Measurements from ENCODE around the gene ABHD17A. TPM values are rescaled to one million over a fixed set of nuclear protein-coding genes. Genes with fewer than 3 reads are reported as not detected.

ABHD17A gene
- total and polyA plus RNA-seq, 2 donors (not counting 1 experiment from before 2014, with no cell fraction given): 23.0 to 74.5 TPM

DNA sequence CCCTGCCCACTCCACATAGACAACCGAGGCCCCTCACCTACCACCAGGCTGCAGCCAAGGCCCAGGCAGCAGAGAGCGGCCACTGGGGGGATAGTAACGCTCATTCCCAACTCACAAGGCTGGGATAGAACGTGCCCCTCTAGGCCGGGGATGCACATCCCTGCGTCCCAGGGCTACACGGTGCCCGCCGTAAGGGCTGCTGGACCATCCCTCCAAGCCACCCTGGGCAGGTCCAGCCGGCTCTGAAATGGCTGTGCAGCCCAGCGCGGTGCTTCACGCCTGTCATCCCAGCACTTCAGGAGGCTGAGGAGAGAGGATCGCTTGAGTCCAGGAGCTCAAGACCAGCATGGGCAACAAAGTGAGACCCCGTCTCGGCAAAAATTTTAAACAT lies 40.2 kb downstream of the ABHD17A start:
- H3K36me3 ChIP-seq (ENCODE audit: control insufficient read depth, insufficient read depth, low read length): peaks cover 9% of the 10 kb centered on the region
- no peak overlapping the region for H2AFZ ChIP-seq (ENCODE audit: low read length)
- H3K4me2 ChIP-seq (ENCODE audit: extremely low read depth, insufficient read depth, low read length): no peak overlapping the region
- H4K20me1 ChIP-seq (ENCODE audit: control insufficient read depth, extremely low read depth, insufficient read depth, low read length): no peaks in the 10 kb centered on the region
- peaks cover 78% of the 10 kb centered on the region for H3K79me2 ChIP-seq (ENCODE audit: control insufficient read depth, insufficient read depth, low read length)
- no peaks in the 10 kb centered on the region for H3K9me3 ChIP-seq (ENCODE audit: control insufficient read depth, insufficient read depth, low read depth, low read length)
- H3K9ac ChIP-seq (ENCODE audit: insufficient read depth, low read length): no peak overlapping the region
- H3K4me1 ChIP-seq (ENCODE audit: control insufficient read depth, extremely low read depth, insufficient read depth, low read length): peaks cover 5% of the 10 kb centered on the region
- no peak overlapping the region for H3K27ac ChIP-seq (ENCODE audit: insufficient read depth, low read length)
- no peak for TF ChIP-seq CTCF (conservative IDR thresholded peaks at IDR 0.05 in 1 of 2, IDR thresholded peaks at IDR 0.05 in 1 of 2; ENCODE audit: low read depth in 1 of 2, low read length in 2 of 2)
- TF ChIP-seq EZH2 (IDR thresholded peaks at IDR 0.05; ENCODE audit: low read length, missing control alignments): no peak
- H3K27me3 ChIP-seq (ENCODE audit: control insufficient read depth, insufficient read depth, low read length): no peaks in the 10 kb centered on the region
- no peak for DNase-seq (ENCODE audit: low read depth in 2 of 2)
- no peak overlapping the region for H3K4me3 ChIP-seq (replicated peaks in 1 of 4; ENCODE audit: control extremely low read depth in 1 of 4, insufficient read depth in 1 of 4, low read depth in 3 of 4, low read length in 4 of 4)

GRCh38 chr19:1844513-1845124 lies 40.7 kb downstream of the ABHD17A start:
- Histone ChIP-seq H3K4me1 (ENCODE audit: control insufficient read depth, extremely low read depth, insufficient read depth, low read length) (peaks cover 5% of the 10 kb centered on the region), H3K36me3 (ENCODE audit: control insufficient read depth, insufficient read depth, low read length) (peaks cover 9% of the 10 kb centered on the region), H4K20me1 (ENCODE audit: control insufficient read depth, extremely low read depth, insufficient read depth, low read length) (no peaks in the 10 kb centered on the region), H3K4me3 (replicated peaks in 1 of 4; ENCODE audit: control extremely low read depth in 1 of 4, insufficient read depth in 1 of 4, low read depth in 3 of 4, low read length in 4 of 4) (no peak overlapping the region), H3K9ac (ENCODE audit: insufficient read depth, low read length) (no peak overlapping the region), H3K9me3 (ENCODE audit: control insufficient read depth, insufficient read depth, low read depth, low read length) (no peaks in the 10 kb centered on the region), H3K27ac (ENCODE audit: insufficient read depth, low read length) (no peak overlapping the region), H2AFZ (ENCODE audit: low read length) (no peak overlapping the region), H3K4me2 (ENCODE audit: extremely low read depth, insufficient read depth, low read length) (no peak overlapping the region), H3K79me2 (ENCODE audit: control insufficient read depth, insufficient read depth, low read length) (peaks cover 83% of the 10 kb centered on the region), H3K27me3 (ENCODE audit: control insufficient read depth, insufficient read depth, low read length) (no peaks in the 10 kb centered on the region)
- DNase-seq (ENCODE audit: low read depth in 2 of 2): no peak
- TF ChIP-seq EZH2 (IDR thresholded peaks at IDR 0.05; ENCODE audit: low read length, missing control alignments) (no peak), CTCF (conservative IDR thresholded peaks at IDR 0.05 in 1 of 2, IDR thresholded peaks at IDR 0.05 in 1 of 2; ENCODE audit: low read depth in 1 of 2, low read length in 2 of 2) (no peak)

GRCh38 chr19:1843646-1844394 lies 41.5 kb downstream of the ABHD17A start:
- TF ChIP-seq CTCF (conservative IDR thresholded peaks at IDR 0.05 in 1 of 2, IDR thresholded peaks at IDR 0.05 in 1 of 2; ENCODE audit: low read depth in 1 of 2, low read length in 2 of 2): no peak
- TF ChIP-seq EZH2 (IDR thresholded peaks at IDR 0.05; ENCODE audit: low read length, missing control alignments): no peak
- Histone ChIP-seq H3K36me3 (ENCODE audit: control insufficient read depth, insufficient read depth, low read length) (peaks cover 9% of the 10 kb centered on the region), H3K27ac (ENCODE audit: insufficient read depth, low read length) (no peak overlapping the region), H3K4me2 (ENCODE audit: extremely low read depth, insufficient read depth, low read length) (no peak overlapping the region), H3K9me3 (ENCODE audit: control insufficient read depth, insufficient read depth, low read depth, low read length) (no peaks in the 10 kb centered on the region), H3K79me2 (ENCODE audit: control insufficient read depth, insufficient read depth, low read length) (peaks cover 88% of the 10 kb centered on the region), H3K4me3 (replicated peaks in 1 of 4; ENCODE audit: control extremely low read depth in 1 of 4, insufficient read depth in 1 of 4, low read depth in 3 of 4, low read length in 4 of 4) (no peak overlapping the region), H3K9ac (ENCODE audit: insufficient read depth, low read length) (no peak overlapping the region), H3K27me3 (ENCODE audit: control insufficient read depth, insufficient read depth, low read length) (no peaks in the 10 kb centered on the region), H3K4me1 (ENCODE audit: control insufficient read depth, extremely low read depth, insufficient read depth, low read length) (peaks cover 5% of the 10 kb centered on the region), H2AFZ (ENCODE audit: low read length) (no peak overlapping the region), H4K20me1 (ENCODE audit: control insufficient read depth, extremely low read depth, insufficient read depth, low read length) (no peaks in the 10 kb centered on the region)
- no peak for DNase-seq (ENCODE audit: low read depth in 2 of 2)
